ENCODE data around the gene PTPRO.
A peak's percentile ranks its signal among the peaks of the same experiment; 100 is the strongest.

PTPRO gene

DNA sequence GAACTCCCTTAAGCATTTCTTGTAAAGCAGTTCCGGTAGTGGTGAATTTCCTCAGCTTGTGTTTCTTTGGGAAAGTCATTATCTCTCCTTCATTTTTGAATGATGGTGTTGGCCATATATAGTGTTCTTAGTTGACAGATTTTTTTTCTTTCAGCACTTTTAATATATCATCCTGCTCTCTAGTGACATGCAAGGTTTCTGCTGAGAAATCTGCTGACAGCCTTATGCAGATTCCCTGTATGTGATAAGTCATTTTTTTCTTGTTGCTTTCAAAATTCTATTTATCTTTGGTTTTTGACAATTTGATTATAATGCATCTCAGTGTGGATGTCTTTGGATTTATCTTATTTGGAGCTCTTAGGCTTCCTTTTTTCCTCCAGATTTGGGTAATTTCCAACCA lies 135.7 kb downstream of the PTPRO start:
- no peak for DNase-seq

GRCh38 chr12:15468911-15469310 lies 146.6 kb downstream of the PTPRO start:
- peak; percentile 14 for DNase-seq

GRCh38 chr12:15469356-15469755 lies 147.0 kb downstream of the PTPRO start:
- peak; percentile 66 for DNase-seq

DNA sequence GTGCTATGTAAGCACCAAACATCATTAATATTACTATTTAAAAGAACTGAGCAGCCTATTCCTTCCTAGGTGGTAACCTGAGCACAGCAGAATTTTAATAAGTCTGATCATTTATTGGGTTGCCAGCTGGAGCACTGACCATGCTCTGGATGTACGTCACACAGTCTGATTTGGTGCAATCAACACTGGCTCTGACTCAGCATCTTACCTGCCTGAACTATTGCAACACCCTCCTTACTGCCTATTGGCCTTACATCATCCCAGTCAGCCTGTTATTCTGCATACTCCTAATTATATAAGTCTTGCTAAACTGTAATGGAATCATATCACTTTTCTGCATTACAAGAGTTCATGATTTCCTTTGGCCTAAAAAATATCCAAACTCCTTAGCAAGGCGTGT lies 149.7 kb downstream of the PTPRO start:
- DNase-seq, result peak; percentile 20

GRCh38 chr12:15474766-15475165 lies 152.5 kb downstream of the PTPRO start:
- DNase-seq, result peak; percentile 3

GRCh38 chr12:15477761-15478160 lies 155.5 kb downstream of the PTPRO start:
- peak; percentile 38 for DNase-seq

DNA sequence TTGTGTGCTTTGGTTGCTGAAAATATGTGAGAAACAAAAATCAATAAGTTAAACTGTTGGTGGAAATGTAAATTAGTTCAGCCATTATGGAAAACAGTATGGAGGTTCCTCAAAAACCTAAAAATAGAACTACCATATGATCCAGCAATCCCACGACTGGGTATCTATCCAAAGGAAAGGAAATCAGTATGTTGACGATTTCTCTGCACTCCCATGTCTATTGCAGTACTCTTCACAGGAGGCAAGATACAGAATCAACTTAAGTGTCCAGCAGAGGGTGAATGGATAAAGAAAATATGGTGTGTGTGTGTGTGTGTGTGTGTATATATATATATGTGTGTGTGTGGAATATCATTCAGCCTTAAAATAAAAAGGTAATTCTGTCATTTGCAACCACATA lies 159.5 kb downstream of the PTPRO start:
- no peak for DNase-seq

DNA sequence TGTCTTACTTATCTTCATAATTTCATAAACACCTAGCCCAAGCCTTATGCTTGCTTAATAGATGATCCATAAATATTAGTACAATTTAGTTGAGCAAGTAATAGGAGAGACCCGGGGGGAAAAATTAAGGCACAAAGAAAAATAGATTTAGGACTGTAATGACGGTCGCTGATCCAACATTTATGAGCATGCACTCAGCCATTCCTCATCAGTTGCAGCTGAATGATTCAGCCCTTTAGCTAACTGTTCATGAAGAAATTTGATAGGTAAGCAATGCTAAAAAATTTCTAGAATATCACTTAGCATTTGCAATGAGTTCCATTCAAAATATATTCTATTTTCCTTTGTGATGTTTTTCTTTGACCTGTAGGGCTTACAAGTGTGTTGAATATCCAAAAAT lies 163.2 kb downstream of the PTPRO start:
- no peak for DNase-seq

- DNase-seq, result no peak
Measured at GRCh38 chr12:15486859-15487258, 164.6 kb downstream of the PTPRO start.

GRCh38 chr12:15488481-15488880 lies 166.2 kb downstream of the PTPRO start:
- no peak for DNase-seq

DNA sequence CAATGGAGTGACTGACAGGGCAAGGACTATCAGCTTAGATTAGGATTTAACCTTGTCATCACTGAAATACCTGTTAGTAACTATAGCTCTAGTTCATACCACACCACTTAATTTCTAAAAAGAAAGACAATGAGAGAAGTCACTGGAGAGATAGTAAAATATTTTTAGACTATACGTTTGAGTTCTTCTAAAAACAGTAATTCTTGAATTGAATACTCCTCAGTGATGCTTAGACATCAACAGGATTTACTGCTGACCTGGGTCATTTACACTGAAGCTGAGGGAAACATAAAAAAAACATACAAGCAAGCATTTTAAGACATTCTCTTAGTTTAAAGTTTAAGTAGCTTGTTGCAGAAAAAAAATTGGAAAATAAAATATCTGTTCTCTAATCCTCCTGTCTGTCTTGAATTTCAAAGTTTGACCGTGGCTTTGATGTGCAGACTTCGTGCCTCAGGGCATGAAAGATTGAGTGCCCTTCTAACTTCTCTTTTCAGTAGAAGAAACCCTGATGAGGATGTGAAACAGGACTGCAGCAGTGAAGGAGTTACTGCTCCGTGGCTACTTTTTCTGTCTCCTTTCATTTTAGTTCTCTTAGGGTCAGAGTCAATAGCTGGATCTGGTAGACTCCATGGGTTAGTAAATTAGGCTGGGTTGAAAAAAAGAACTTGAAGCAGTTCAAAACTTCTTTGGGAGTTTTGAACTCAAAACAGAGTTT lies 172.2 kb downstream of the PTPRO start:
- DNase-seq, result no peak

GRCh38 chr12:15495746-15496145 lies 173.4 kb downstream of the PTPRO start:
- DNase-seq, result no peak

- DNase-seq, result no peak
Measured at GRCh38 chr12:15496738-15497137, 174.4 kb downstream of the PTPRO start.

DNA sequence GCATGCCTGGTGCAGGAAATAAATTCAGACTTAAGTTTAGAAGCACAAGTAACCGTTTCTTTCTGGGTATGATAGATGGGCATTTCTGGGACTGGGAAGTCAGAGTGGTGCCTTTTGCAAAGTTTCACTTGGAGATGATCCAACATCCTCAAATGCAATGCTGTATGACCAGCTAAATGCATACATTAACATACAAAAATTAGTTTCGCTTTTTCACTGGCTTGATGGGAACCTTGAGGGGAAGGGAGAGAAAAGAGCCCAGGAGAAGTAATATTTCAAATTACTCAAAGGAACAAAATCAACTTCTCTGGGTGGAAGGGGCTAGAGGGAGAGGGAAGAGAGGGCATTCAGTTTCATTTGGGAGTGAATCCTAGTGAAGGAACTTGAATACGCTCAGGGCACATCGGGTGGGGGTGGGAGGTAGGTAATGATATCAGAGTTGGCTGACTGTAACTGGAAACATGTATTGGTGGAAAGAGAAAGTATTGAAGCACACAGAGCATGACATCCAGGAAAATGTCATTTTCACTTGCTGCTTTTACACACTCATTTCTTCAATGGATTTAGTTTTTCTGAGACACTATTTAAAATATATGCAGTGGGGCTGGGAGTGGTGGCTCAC lies 175.5 kb downstream of the PTPRO start:
- DNase-seq, result no peak

DNA sequence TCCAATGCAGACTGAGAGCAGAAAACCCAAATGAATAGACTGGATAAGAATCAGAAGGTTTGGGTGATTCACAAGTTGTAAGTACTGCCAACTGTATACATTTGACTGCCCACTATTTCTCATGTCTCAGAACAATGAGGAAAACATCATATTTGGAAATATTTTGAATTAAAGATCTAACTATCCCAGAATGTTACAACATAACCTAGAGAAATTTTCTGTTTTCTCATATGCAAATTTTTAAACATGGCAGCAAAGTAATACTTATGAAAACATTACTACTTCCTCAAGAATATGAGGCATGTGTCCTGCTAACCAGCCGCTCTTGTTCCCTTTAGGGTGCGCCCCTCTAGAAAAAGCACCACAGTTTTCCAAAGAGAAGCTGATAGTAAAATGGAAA lies 179.9 kb downstream of the PTPRO start:
- DNase-seq, result no peak

GRCh38 chr12:15505616-15506015 lies 183.3 kb downstream of the PTPRO start:
- DNase-seq, result no peak

GRCh38 chr12:15515010-15515409 lies 192.7 kb downstream of the PTPRO start:
- no peak for DNase-seq

DNA sequence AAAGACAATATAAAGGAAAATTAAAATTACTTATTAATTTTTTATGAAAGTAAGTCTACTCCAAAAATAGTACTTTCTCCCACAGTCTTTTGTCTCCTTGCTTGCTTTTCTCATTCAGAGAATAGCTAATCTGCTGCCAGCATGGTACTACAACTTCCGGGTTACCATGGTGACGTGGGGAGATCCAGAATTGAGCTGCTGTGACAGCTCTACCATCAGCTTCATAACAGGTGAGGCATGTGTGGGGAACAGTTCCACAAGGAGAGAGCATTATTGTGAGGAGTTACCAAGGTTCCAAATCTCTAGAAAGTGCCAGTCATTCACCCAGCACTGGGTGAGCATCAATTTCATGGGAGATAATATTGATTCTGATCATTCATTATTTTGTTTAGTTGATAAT lies 197.8 kb downstream of the PTPRO start:
- peak; percentile 8 for DNase-seq

DNA sequence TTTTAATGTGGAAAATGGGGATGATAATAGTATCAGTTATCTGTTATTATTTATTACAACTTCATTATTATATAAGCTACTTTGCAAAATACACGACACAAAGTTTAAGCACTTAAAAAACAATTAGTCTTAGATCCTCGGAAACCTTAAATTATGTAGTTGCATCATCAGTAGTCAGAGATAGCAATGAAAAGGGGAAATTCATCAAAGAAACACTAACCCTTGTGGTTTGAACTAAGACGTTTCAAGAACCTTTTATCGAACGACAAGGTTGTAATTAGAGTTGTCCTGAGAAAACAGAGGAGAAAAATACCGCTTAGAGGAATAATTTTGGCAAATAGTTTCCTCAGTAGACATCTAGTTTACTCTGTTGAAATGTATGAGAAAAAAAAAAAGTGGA lies 198.5 kb downstream of the PTPRO start:
- DNase-seq, result no peak

DNA sequence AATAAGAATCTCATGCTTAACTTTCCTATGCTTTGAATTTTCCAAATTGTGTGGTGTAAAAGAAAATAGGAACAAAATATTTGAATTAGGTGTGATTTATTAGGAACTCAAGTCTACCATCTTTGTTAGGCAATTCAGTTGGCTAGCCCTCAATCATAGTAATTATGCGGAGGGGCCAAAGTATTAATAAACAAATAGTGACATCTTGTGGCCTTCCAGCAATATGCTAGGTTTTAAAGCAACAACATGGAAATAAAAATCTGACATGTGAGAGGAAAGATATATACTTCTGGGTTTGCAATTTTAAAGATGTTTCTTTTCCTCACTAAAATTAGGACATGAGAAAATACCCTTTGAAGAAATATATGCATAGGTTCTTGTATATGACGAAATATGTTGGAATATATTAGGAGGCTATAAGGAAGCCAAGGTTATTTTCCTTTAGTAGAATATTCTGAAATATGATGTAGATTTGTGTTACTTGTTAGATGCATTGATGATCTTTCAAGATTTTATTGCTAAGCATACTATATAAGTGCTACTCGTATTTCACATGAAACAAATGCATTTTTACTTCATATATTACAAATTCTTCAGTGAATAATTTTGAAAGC lies 200.4 kb downstream of the PTPRO start:
- peak; percentile 70 for DNase-seq

DNA sequence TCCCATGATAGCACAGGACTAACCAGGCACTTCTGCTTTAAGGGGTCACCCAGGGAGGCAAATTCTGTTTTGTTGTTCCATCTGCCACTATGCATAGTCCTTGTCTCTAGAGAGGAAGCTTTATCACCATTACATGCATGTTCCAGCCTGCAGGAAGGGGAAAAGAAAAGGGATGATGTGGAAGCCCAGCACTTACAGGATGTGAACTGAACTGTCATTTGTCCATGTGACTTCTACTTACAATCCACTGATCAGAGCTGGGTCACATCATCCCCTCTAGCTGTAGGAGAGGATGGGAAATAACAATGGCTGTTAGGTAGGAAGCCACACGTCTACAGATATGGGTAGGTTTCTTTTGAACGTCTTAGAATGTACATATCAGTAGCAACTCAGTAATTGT lies 203.1 kb downstream of the PTPRO start:
- peak; percentile 35 for DNase-seq

GRCh38 chr12:15526033-15526432 lies 203.7 kb downstream of the PTPRO start:
- DNase-seq, result peak; percentile 10

- DNase-seq, result peak; percentile 50
Measured at GRCh38 chr12:15527201-15528080, 205.1 kb downstream of the PTPRO start.
